Astrocyte of the hippocampus (primary cell): Measurements from ENCODE around the gene TRIM29.

Experiments
- DNase-seq: peaks from one replicate; pipeline ENCODE4 v3.0.0; 2011; ENCODE audit warnings: low read depth, low spot score

TRIM29 gene

GRCh38 chr11:120063686-120064340 is 74.1 kb downstream of the TRIM29 start:
- no peak for DNase-seq

- no peak for DNase-seq
These were observed 75.4 kb downstream of the TRIM29 start for GRCh38 chr11:120062561-120062930.

- DNase-seq: peak; percentile 81
These were observed 76.0 kb downstream of the TRIM29 start for GRCh38 chr11:120061761-120062560.
